HepG2 (cell line): Measurements from ENCODE around the gene IGSF21. TPM values are rescaled to one million over a fixed set of nuclear protein-coding genes. Genes with fewer than 3 reads are reported as not detected.

ENCODE experiments used
- ARHGAP35 ChIP-seq: sonication (generic); formaldehyde crosslinking; IDR thresholded peaks from 2 replicates; pipeline ENCODE4 v1.9.0; 2022; ENCODE audit warnings: mild to moderate bottlenecking, inconsistent platforms, moderate library complexity, missing genetic modification reagents, borderline replicate concordance
- ARID3A ChIP-seq: IDR thresholded peaks from 2 replicates; pipeline ENCODE4 v1.6.1; 2012; ENCODE audit warnings: low read depth, low read length, improper control_type of control experiment
- ATF4 ChIP-seq, 2 experiments: fragments of 450-650 bp in 1 of 2; sonication (generic) in 1 of 2; formaldehyde crosslinking; IDR thresholded peaks; 2 replicates each; pipeline versions ENCODE4 v1.5.0 to v1.8.0; 2020 to 2022; ENCODE audit warnings: mild to moderate bottlenecking in 1 of 2, missing genetic modification reagents in 1 of 2
- GATAD1 ChIP-seq: IDR thresholded peaks from 2 replicates; pipeline ENCODE4 v1.6.1; 2016; ENCODE audit warnings: missing genetic modification reagents, missing compliant biosample characterization
- IKZF5 ChIP-seq: IDR thresholded peaks from 2 replicates; pipeline ENCODE4 v1.6.1; 2018; ENCODE audit warnings: missing genetic modification reagents, mild to moderate bottlenecking, missing compliant biosample characterization
- MIXL1 ChIP-seq: IDR thresholded peaks from 2 replicates; pipeline ENCODE4 v1.6.1; 2016
- MXD1 ChIP-seq: sonication (generic); formaldehyde crosslinking; IDR thresholded peaks from 2 replicates; pipeline ENCODE4 v1.4.0; 2020; ENCODE audit warnings: mild to moderate bottlenecking, missing genetic modification reagents
- NFYB ChIP-seq: sonication (generic); formaldehyde crosslinking; IDR thresholded peaks from 2 replicates; pipeline ENCODE4 v1.4.0; 2020; ENCODE audit warnings: missing genetic modification reagents
- RFXAP ChIP-seq: sonication (generic); formaldehyde crosslinking; IDR thresholded peaks from 2 replicates; pipeline ENCODE4 v1.4.0; 2020; ENCODE audit warnings: missing genetic modification reagents, borderline replicate concordance
- SMAD1 ChIP-seq: sonication (generic); formaldehyde crosslinking; IDR thresholded peaks from 2 replicates; pipeline ENCODE4 v1.4.0; 2020; ENCODE audit warnings: missing genetic modification reagents, low read depth, mild to moderate bottlenecking, borderline replicate concordance
- SRY ChIP-seq: sonication (generic); formaldehyde crosslinking; IDR thresholded peaks from 2 replicates; pipeline ENCODE4 v1.8.0; 2022; ENCODE audit warnings: mild to moderate bottlenecking, missing genetic modification reagents
- SUZ12 ChIP-seq: fragments of 150-350 bp; IDR thresholded peaks from 2 replicates; pipeline ENCODE4 v1.6.1; 2014; ENCODE audit warnings: low read depth, low read length
- ZBTB33 ChIP-seq: sonication (generic); formaldehyde crosslinking; IDR thresholded peaks from 2 replicates; pipeline ENCODE4 v1.4.0; 2020; ENCODE audit warnings: missing genetic modification reagents
- ZFYVE20 ChIP-seq: sonication (generic); formaldehyde crosslinking; IDR thresholded peaks from 2 replicates; pipeline ENCODE4 v1.8.0; 2023; ENCODE audit warnings: low read depth, mild to moderate bottlenecking, moderate library complexity, missing genetic modification reagents, borderline replicate concordance
- ZNF512B ChIP-seq: sonication (generic); formaldehyde crosslinking; IDR thresholded peaks from 2 replicates; pipeline ENCODE4 v1.5.1; 2020; ENCODE audit warnings: missing genetic modification reagents, mild to moderate bottlenecking, borderline replicate concordance
- ZNF607 ChIP-seq: sonication (generic); formaldehyde crosslinking; IDR thresholded peaks from 2 replicates; pipeline ENCODE4 v1.5.1; 2020; ENCODE audit warnings: missing genetic modification reagents, mild to moderate bottlenecking, borderline replicate concordance
- ZNF724P ChIP-seq: sonication (generic); formaldehyde crosslinking; IDR thresholded peaks from 2 replicates; pipeline ENCODE4 v1.8.0; 2022; ENCODE audit warnings: missing genetic modification reagents, borderline replicate concordance
- ZNF761 ChIP-seq: sonication (generic); formaldehyde crosslinking; conservative IDR thresholded peaks from 2 replicates; pipeline ENCODE4 v1.4.0; 2020; ENCODE audit warnings: mild to moderate bottlenecking, missing genetic modification reagents
- polyA plus RNA-seq, 8 experiments: library from polyadenylated mRNA; depleted of rRNA in 3 of 8; stranded (reverse) in 7 of 8; unstranded in 1 of 8; fragments of >200 nt; fragmentation: Illumina TruSeq in 4 of 8; extraction: Trizol in 4 of 8; gene quantifications; 2 replicates each; pipeline versions ENCODE4 v1.2.1 to v1.2.3, GENCODE V29; 2011 to 2016; ENCODE audit warnings: low read depth in 4 of 8, missing spikeins in 1 of 8, mixed read lengths in 1 of 8; ENCODE audit not compliant: insufficient read depth in 1 of 8
- total RNA-seq, 5 experiments: library from RNA; depleted of rRNA; stranded (reverse); fragments of >200 nt; fragmentation: Illumina TruSeq; extraction: Trizol; gene quantifications; 2 replicates each; pipeline ENCODE4 v1.2.3, GENCODE V29; 2016; ENCODE audit warnings: low read depth in 1 of 5

Gene IGSF21
- total and polyA plus RNA-seq, 2 of the 13 experiments (the other 11 are each of a cell fraction or from before 2014, with no cell fraction given), result not detected

GRCh38 chr1:18256282-18257235 is 149.0 kb downstream of the IGSF21 start (continued):
- TF ChIP-seq SUZ12 (no peak), SRY (CRISPR knock-in tag) (peak; percentile 77; the same call in 1 of the 2 replicates), ZFYVE20 (CRISPR knock-in tag) (no peak), ZBTB33 (CRISPR knock-in tag) (no peak), ZNF607 (CRISPR knock-in tag) (no peak), SMAD1 (no peak), ZNF761 (CRISPR knock-in tag) (no peak), MIXL1 (peak; percentile 44; the same call in 1 of the 2 replicates), IKZF5 (CRISPR knock-in tag) (peak; percentile 21; the same call in 1 of the 2 replicates), MXD1 (CRISPR knock-in tag) (peak; percentile 45; the same call in 1 of the 2 replicates), RFXAP (CRISPR knock-in tag) (no peak), ZNF512B (CRISPR knock-in tag) (no peak), ATF4 (CRISPR knock-in tag; IDR thresholded peaks at IDR 0.05) (no peak), ZNF724P (CRISPR knock-in tag) (no peak), NFYB (CRISPR knock-in tag) (no peak), ARHGAP35 (CRISPR knock-in tag) (no peak), ARID3A (no peak), GATAD1 (CRISPR knock-in tag) (no peak)
